Stimulated activated CD8-positive, alpha-beta memory T cell treated with anti-CD3 and anti-CD28 coated beads, Interleukin-4, amount 100 ng/mL, for 48 hours (primary cell): Measurements from ENCODE around the gene IL20RA.
"Not testable (repeated sequence)": the region's sequence is repeated elsewhere in the genome, so short reads cannot be mapped to it uniquely, and the experiment has no call there.

ENCODE experiments used
- DNase-seq: peaks from one replicate; pipeline ENCODE4 v3.0.0-alpha.2; 2020

Gene IL20RA

DNA sequence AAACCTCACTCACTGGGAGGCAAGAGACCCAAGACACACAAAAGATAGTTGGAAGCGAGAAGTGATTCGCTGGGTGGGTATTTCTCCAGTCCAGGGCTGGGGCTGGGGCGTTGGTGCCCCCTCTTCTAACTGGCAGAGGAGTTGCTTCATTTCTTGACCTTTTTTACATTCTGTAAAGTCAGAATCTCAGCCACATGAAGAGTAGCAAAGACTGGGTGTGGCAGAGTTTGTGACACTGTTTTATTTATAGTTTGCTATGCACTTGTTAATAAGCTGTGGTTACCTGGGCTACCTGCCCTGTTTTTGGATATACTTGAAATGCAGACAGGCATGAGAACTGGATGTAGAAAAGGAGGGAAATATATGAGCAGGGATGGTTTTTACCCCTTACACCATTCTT, 42.3 kb downstream of the IL20RA start:
- no peak for DNase-seq

DNA sequence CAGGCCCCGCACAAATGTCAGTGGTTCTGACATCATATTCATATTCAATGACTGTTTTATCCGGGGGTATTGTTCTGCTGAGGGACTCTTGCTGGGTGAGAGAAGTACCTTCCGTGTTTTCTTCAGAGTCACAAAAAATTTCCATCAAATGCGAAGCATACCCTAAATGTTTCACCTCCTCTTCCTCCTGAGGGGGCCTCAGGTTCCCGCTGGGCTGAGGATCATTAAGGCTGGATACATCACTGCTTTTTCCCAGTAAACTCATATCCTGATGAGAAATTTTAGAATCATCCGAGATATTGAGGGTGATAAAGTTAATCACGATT, 42.8 kb downstream of the IL20RA start:
- no peak for DNase-seq

DNA sequence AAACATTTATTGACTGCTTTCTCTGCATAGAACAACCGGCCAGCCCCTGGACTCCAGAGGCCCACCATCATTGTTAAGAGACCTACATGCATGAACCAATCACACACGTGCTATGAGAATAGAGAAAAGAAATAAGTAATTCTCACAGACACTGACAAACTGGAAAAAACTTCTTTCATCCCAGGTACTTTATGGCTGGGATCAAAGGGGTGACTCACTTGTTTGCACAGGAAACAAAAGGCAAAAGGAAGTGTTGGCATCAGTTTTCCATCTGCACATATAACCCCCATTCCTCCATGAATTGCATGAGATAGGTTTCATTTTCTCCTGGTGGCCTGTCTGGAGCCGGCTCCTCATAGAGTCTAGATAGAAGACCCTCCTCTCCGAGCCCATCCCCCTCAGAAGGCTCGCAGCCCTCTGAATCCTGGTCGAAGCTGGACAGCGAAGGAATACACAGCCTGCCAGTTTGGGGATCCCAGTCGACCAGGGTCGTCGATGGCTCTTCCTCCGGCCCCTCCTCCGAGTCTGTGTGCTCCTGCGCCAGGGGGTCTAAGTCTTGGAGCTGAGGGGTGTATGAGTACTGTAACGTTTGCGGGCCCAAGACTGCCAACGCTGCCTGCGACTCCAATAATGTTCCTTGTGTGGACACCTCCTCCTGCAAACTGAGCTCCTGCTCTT, 43.3 kb downstream of the IL20RA start:
- no peak for DNase-seq

DNA sequence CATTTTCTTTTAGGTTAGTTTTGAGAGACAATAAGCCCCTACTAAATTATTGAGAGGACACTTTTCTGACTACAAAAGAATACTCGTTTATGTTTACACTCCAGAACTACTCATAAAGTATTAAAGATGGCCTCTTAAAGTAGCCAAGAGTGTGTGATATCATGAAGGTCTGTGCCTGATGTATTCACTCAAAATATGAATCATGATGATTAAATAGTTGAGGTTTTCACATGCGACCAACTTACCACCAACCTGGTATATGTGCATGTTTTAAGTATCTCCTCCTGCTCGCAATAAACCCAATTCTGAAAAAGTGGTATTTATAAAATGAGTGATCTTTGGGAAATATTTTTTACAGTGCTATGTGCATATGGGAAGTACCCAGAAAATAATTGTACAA, 43.9 kb downstream of the IL20RA start:
- no peak for DNase-seq

DNA sequence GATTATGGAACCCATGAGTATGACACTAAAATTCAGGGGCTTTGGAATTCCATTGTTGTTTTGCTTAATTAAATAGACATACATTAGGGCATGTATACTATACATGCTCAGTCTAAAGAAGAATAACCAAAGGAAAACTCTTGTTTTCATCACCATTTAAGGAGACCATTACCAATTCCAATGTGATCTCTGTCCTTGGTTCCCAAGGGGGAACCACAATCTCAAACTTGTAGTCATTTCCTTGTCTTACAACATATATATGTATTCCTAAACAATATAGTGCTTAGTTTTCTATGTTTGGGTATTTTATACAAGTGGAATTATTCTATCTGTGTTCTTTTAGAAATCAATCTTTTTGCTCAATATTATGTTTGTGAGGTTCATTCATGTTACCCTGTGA, 49.2 kb downstream of the IL20RA start:
- no peak for DNase-seq

DNA sequence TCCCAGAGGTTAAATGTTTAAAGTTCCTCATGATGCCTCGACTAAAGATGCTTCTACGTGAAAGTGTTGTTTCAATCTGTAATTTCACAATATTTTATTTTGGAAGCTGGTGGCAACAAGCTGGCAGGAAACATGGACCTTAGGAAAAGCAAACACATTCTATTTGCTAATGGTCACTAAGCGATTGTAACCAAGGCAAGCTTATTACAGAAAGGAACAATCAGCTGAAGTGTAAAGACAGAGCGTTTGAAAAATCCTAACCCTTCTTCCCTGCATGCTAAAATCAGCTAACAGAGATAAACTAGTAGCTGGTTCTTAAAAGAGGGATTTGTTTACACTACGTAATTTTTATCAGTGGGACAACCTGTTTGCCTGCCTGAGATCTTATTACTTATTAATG, 50.0 kb downstream of the IL20RA start:
- no peak for DNase-seq

DNA sequence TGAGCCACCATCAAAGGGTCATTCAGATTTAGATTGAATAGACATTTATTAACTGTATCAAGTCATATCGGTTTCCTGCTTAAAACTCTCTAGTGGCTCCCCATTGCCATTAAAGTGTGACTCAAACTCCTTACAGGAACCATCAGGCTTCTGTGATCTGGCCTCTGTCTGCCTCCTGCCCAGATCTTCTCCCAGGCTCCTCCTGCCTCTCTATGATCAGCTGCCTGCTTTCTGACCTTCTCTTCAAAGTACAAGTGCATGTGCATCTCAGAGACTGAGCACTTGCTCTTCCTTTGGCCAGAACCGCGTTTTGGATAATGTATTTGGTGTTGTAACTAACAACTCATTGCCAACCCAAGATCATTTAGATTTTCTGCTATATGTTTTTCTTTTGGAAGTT, 52.7 kb downstream of the IL20RA start:
- no peak for DNase-seq

DNA sequence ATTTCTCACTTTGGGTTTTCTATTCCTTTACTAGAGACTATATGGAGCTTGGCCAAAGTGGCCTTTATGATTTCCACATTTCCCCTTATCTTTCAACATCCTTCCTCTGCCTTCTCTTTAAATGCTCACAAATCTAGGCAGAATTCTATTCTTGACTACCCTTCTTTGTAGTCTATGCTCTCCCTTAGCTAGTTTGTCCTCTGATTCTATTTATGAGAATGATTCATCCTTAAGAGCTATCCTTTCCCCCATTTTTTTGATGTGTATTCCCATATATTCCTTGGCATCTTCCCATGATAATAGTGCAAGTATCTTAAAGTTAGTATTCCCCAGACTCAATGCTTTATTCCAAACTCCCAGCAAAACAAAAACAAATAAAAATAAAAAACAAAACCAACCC, 53.1 kb downstream of the IL20RA start:
- DNase-seq = no peak

DNA sequence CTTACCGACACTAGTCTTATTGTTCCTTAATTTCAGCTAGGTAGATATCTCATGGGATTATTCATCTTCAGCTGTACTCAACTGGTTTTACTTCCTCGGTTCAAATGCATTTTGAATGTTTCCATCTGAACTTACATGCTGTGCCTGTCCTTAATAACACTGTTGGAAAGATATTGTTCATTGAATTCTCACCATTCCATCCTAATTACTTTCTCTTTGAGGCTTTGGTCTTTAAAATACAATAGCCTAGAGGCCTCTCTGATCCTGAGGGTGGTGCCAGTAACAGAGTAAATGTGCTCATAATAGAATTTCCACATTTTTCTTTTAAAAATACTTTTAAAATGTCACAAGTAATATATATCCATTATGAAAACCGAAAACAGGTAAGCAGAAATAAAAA, 54.0 kb downstream of the IL20RA start:
- no peak for DNase-seq

DNA sequence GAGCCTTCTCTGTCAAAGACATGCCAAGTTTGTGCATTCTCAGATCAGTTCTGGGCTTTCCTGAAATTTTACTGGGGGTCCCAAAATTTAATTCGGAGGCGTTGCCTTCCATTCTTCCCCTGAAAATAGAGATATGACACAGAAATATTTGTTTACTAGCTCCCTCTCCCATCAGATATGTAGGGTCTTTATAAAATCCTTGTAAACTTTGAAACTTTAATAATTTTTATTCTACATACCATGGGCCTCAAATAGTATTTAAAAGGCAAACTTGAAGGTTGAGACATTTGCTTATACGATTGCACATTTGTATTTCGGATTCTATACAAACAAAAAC, 54.6 kb downstream of the IL20RA start:
- no peak for DNase-seq

DNA sequence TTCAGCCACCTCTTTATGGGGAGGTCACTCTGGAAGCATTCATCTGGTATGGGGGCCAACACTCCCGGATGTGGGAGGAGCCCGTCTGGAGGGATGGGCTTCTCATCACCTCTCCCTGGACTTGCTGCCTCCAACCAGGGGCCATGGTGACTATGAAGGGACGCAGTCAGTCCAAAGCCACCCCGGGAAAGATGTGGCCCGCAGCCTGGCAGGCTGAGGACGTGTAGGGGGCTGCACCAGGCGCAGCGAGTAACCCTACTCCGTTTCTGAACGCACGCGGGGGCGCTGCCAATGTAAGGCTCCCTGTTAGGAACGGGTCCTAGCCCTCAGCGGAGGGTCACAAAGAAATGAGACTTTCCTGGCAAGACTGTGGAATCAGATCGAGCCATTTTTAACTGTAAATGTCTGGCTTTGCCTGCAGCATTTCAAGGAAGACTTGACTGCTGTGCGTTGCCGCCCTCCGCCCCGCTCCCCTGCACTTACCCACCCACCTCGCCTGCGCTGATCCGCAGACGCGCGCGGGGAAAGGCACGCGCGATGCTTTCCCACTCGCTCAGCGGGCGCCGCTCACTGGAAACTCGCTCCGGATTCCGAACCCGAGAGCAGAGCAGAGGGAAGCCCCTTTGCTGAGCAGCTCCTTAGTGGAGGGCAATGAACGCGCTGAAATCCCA, 55.1 kb downstream of the IL20RA start:
- no peak for DNase-seq

DNA sequence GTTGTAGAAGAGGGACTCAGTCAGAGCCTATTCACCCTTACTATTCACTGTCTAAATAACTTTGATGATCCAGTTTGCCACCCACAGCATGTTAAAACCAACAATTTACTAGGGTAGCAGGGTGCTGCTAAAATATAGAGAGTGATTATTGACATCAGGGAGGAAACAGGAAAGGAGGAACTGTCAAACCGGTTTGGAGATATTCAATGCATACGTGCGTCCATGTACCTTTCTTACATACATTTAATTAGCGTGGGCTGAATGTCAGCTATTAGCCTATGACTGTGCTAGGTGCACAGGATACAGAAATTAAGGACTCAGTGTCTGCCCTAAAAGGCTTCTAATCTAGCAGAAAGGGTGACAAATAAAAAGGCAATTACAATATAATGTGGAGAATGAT, 57.2 kb downstream of the IL20RA start:
- no peak for DNase-seq

DNA sequence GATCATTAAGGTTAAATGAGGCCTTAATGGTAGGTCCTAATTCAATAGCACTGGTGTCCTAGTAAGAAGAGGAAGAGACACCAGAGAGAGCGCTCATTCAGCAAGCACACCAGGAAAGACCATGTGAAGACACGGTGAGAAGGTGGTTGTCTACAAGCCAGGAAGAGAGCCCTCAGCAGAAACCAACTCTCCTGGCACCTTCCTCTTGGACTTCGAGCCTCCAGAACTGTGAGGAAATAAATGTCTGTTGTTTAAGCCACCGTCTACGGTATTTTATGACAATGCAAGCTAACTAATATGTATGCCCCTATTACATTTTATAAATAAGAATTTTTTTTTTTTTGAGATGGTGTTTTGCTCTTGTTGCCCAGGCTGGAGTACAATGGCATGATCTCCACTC, 59.3 kb downstream of the IL20RA start:
- DNase-seq = no peak

DNA sequence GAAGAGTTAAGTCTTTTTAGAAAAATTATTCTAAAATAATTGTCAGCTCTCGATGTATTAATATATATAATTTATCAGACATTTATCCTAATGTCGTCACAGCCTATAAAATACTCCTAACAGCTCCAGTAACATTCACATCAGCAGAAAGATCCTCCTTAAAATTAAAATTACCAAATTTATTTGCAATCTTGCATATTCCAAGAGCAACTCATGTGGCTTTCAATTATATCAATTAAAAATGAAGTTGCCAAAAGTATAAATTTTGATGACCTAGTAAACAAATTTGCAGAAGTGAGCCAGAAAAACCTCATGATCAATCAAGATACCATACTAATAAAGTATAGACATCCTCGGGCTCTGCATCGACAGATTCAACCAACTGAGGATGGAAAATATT, 60.2 kb downstream of the IL20RA start:
- DNase-seq = no peak

DNA sequence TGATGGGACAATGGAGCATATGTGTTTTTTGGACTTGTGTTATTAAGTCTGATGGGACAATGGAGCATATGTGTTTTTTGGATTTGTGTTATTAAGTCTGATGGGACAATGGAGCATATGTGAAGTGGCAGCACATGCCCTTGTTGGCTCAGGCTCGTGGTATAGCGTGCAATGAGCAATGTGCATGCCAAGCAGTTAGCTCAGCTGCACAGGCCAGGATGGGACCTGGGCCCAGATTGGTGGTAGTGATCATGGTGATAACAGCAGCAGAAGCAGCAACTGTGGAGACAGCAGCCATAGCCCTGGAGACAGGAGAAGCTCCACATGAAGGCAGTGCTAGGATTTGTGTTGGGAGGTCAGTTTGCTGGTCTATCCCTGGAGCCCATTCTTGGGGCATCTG, 61.1 kb downstream of the IL20RA start:
- DNase-seq = no peak

DNA sequence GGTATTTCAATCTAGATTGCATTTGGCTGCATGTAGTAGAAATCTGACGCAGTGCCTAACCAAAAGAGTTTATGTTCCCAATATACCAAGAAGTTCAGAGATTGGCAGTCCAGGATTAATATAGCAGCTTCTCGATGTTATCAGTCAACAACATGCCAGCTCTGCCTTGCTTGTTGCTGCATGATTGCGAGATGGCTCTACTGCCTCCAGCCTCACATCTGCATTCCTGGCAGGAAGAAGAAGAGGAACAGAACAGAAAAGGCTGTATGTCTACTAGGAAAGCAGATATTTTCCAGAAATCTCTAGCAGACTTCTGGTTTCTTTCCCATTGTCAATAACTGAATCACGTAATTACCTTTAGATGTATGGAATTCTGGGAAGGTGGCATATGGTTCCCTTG, 61.8 kb downstream of the IL20RA start:
- no peak for DNase-seq

DNA sequence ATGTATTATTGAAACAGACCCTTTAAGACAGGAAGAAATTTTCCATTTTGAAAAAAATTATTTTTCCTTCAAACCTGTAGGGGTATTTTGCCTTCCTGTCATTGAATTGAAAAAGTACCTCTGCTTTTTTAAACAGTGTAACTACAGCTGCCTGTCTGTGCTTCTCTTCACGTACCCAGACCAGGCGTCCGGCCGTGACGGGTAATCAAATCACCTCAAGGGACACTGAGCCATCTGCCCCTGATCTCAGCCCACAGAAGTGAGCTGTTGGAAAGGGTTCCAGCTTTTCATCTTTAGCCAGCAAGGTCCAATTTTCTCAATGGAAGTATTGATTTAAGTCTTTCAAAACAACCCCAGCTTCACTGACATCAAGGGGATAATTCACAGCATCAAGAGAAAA, 64.7 kb downstream of the IL20RA start:
- DNase-seq = no peak

DNA sequence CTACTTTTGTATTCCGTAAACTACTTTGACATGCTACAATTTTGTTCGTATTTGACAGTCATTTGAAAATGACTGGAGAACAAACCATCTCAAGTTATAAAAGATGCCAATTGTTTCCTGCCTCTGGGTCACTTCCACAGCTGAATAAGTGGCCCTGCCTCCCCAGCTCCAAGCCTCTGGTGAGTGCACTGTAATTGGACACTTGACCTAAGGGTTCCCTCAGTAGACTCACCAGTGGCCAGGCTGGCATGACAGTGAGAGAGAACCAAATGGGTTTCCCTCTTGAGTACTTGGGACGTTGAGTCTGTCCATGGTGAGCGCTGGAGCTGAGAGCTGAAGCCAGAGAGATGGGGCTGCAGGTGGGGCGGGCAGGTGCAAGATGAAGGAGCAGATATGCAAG, 65.6 kb downstream of the IL20RA start:
- no peak for DNase-seq

DNA sequence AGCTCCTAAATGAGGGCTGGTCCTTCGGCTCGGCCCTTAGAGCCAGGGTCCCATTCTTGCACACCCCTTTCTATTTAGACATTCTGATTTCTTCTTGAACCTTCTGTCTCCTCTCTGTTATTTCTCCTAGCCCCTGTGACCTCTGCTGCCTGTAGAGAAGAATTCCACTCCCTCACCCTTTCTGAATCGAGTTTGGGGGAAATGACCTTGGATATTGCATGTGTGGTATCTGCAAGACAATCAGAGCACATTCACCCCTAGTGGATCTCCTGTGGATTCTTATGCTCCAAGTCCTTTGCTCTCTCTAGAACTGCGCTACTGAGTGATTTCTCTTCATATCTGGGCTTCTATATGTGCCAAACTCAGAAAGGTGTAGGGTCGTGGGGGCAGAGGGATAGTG, 67.7 kb downstream of the IL20RA start:
- DNase-seq = no peak

DNA sequence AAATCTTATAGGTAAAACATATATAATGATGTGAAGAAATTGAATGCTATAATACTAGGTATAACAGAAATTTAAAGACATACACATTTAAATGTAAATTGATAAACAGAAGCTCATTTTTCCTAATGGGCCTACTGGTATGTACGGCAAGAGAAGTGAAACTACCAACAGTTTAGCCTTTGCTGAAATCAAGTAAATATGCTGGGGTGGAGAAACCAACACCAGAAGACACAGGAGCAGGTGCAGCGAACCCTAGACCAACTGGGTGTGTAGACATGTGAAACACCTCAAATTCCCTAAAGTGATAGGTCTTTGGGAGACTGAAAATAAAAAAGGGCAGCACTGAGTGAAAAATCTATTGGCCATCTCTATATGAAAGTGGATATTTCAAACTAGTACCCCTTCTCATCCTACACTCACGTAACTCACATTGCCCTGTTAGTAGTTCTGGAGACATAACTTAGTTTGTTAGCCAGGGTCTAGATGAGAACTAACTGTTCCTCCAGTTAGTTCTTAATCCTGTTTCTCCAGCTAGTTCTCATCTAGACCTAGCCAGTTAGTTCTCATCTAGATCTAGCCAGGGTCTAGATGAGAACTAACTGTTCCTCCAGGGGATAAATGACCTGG, 69.6 kb downstream of the IL20RA start:
- no peak for DNase-seq

DNA sequence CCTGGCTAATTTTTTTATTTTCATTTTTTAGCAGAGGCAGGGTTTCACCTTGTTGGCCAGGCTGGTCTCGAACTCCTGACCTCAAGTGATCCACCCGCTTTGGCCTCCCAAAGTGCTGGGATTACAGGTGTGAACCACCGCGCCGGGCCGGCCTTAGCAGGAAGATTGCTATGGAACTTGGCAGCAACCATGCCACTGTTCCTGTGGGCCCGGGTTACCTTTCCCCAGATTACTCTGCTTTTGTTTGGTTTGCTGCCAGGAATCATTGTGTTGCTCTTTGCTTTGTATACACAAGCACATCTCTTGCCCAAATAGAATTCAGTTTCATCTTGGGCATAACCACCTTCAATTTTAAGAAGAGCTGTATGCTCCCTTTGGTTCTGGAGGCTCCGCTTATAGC, 71.0 kb downstream of the IL20RA start:
- not testable (repeated sequence) for DNase-seq

DNA sequence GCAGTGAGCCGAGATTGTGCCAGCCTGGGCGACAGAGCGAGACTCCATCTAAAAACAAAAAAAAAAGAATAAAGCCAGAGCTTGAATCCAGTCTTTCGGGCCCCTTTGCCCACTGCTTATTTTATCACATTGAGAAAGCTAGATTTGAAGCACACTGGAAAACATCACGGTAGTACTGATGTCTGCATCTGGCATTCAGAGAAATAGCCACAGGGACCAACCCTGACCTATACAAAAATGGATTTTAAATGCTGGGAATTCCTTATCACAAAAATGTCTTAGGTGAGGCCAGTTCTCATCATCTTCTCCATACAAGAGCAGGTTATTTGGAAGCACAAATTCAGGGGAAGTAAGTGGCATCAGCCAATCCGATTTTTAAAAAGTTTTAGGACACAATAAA, 73.2 kb downstream of the IL20RA start:
- DNase-seq = no peak

DNA sequence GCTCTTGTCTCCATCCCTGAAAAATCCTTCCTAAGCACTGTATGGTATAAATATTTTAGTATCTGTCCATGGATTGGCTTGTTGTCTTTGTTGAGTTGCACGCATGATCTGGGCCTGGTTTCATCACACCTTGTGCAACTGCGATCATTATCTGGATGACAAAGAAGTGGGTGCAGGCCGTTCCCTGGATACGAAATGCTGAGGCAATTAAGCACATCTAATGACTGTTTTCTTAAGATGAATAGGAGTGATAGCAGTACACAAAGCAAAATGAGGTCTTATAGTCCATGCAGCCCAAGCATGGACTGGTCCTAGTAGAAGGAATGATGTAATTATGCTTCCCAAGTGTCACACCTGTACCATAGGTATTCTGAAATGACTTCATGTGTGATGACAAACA, 74.8 kb downstream of the IL20RA start:
- no peak for DNase-seq

DNA sequence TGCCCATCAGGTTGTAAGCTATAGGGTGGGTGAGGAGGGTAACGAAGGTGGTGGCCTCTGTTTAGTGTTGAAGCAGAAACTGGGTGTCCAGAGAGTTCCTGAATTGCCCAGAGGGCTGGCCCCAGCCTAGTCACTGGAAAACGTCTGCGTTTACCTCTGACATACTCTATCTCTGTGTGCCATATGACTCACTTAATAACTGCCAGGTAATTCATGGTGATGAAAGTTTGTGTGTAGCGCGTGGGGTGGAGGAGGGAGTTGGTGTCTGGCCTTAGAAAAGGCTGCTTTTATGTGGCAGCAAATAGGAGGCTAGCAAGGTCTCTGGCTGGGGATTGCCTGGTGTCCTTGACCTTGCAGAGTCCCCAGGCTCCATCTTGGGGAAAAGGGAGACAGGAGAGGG, 75.3 kb downstream of the IL20RA start:
- no peak for DNase-seq

DNA sequence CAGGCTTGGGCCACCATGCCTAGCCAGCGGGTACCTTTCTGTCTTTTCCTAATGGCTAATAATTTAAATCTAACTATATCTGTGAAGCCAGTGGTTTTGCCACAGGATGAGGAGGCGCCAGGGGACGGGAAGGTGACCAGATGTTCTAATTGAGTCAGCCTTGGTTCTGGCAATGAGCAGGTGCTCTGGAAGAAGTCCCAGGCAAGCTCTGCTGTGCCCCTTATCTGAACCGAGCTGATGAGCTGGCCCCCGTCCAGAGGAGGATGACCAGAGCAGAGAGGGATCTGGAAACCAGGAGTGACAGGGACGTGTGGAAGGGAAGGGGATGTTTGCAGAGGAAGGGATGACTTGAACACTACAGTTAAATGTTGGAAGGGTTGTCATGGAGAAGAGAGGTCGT, 75.9 kb downstream of the IL20RA start:
- DNase-seq = no peak
